GM12878 (cell line): ENCODE data around the gene SNX11. TPM values are rescaled to one million over a fixed set of nuclear protein-coding genes. Genes with fewer than 3 reads are reported as not detected.

Source experiments
- ATAC-seq: fragments of 200-7000 bp; cut with Tn5 transposase; 3 replicates; pipeline ENCODE4 v1.9.1; 2020; ENCODE audit warnings: mild to moderate bottlenecking, moderate library complexity
- BruUV-seq: library from RNA; stranded (reverse); fragments of 400-500 nt; replicated peaks from 2 replicates; lab custom pipeline; 2021; lab: Mats Ljungman, UMichigan
- CTCF ChIA-PET: fragments of 300-600 bp; sonication (Branson Sonifier 250); formaldehyde crosslinking; extraction: SDS; loops from one replicate; lab custom pipeline; 2021; ENCODE audit warnings: inconsistent platforms; lab: Yijun Ruan, JAX
- POLR2A ChIA-PET: fragments of 350-600 bp; formaldehyde crosslinking; extraction: SDS; loops from one replicate; lab custom pipeline; 2021; ENCODE audit warnings: inconsistent platforms; lab: Charles Lee
- RAD21 ChIA-PET: fragments of 300-600 bp; sonication (Branson Sonifier 250); formaldehyde crosslinking; loops from one replicate; lab custom pipeline; 2023; ENCODE audit warnings: antibody characterized with exemption; ENCODE audit not compliant: unreplicated experiment; lab: Charles Lee
- SMC1A ChIA-PET: fragments of 300-600 bp; sonication (Branson Sonifier 250); formaldehyde crosslinking; loops from one replicate; lab custom pipeline; 2023; ENCODE audit not compliant: unreplicated experiment, uncharacterized antibody; lab: Charles Lee
- DNase-seq: peaks from one replicate; pipeline ENCODE4 v3.0.0-alpha.2; 2011; ENCODE audit warnings: low read depth, low spot score
- FAIRE-seq: peaks from 3 replicates; lab custom pipeline; 2011; peaks lifted over from hg19 to GRCh38; lab: Jason Lieb, UNC
- H2AFZ ChIP-seq: 2 replicates; pipeline ENCODE4 v1.6.0; 2011; ENCODE audit warnings: low read depth, low read length, control low read depth; ENCODE audit not compliant: control insufficient read depth
- H3K27ac ChIP-seq: 2 replicates; pipeline ENCODE4 v1.5.1; 2011; ENCODE audit warnings: control low read depth; ENCODE audit not compliant: control insufficient read depth, insufficient read depth
- H3K27me3 ChIP-seq, 2 experiments: replicated peaks in 1 of 2; 2 replicates each; pipeline versions ENCODE4 v1.6.0 to v1.6.1; 2011; ENCODE audit warnings: low read length in 1 of 2; ENCODE audit not compliant: control insufficient read depth in 2 of 2, insufficient read depth in 2 of 2
- H3K36me3 ChIP-seq, 2 experiments: 2 replicates each; pipeline ENCODE4 v1.5.1; 2011; ENCODE audit warnings: low read length in 1 of 2; ENCODE audit not compliant: control insufficient read depth in 2 of 2, insufficient read depth in 2 of 2
- H3K4me1 ChIP-seq: 2 replicates; pipeline ENCODE4 v1.6.1; 2011; ENCODE audit warnings: mild to moderate bottlenecking, low read length, moderate library complexity, mixed read lengths; ENCODE audit not compliant: control insufficient read depth, insufficient read depth
- H3K4me2 ChIP-seq: 2 replicates; pipeline ENCODE4 v1.6.0; 2011; ENCODE audit warnings: control low read depth; ENCODE audit not compliant: control insufficient read depth, insufficient read depth
- H3K4me3 ChIP-seq: fragments of 200-600 bp; sonication (generic); 2 replicates; pipeline ENCODE4 v1.5.1; 2016
- H3K79me2 ChIP-seq: 2 replicates; pipeline ENCODE4 v1.6.0; 2011; ENCODE audit warnings: low read length; ENCODE audit not compliant: control insufficient read depth, insufficient read depth
- H3K9ac ChIP-seq: 2 replicates; pipeline ENCODE4 v1.8.0; 2011; ENCODE audit warnings: low read length, control low read depth, mixed read lengths; ENCODE audit not compliant: control insufficient read depth, insufficient read depth
- H3K9me3 ChIP-seq: replicated peaks from 3 replicates; pipeline ENCODE4 v1.5.1; 2011; ENCODE audit warnings: mild to moderate bottlenecking, low read length; ENCODE audit not compliant: control insufficient read depth, insufficient read depth
- H4K20me1 ChIP-seq: 2 replicates; pipeline ENCODE4 v1.6.0; 2011; ENCODE audit not compliant: control insufficient read depth, insufficient read depth
- ATF7 ChIP-seq: fragments of 450-650 bp; IDR thresholded peaks from 2 replicates; pipeline ENCODE4 v1.6.1; 2016; ENCODE audit warnings: low read depth, mild to moderate bottlenecking
- BACH1 ChIP-seq: fragments of 450-650 bp; IDR thresholded peaks from 2 replicates; pipeline ENCODE4 v1.6.1; 2017; ENCODE audit warnings: mild to moderate bottlenecking, borderline replicate concordance
- BMI1 ChIP-seq: fragments of 450-650 bp; IDR thresholded peaks from 2 replicates; pipeline ENCODE4 v1.6.1; 2016; ENCODE audit warnings: mild to moderate bottlenecking, moderate library complexity, borderline replicate concordance
- CBFB ChIP-seq: IDR thresholded peaks from 2 replicates; pipeline ENCODE4 v1.6.1; 2016; ENCODE audit warnings: antibody characterized with exemption, low read depth
- HDAC2 ChIP-seq: fragments of 200-600 bp; sonication (generic); IDR thresholded peaks from 2 replicates; pipeline ENCODE4 v1.6.1; 2017
- JUND ChIP-seq: IDR thresholded peaks from 2 replicates; pipeline ENCODE4 v1.6.1; 2012; ENCODE audit warnings: low read depth, mild to moderate bottlenecking, low read length, improper control_type of control experiment, moderate library complexity
- MXI1 ChIP-seq: fragments of 150-350 bp; IDR thresholded peaks from 2 replicates; pipeline ENCODE4 v1.6.1; 2011; ENCODE audit warnings: low read depth, mild to moderate bottlenecking, inconsistent platforms, low read length, improper control_type of control experiment
- PKNOX1 ChIP-seq: fragments of 450-650 bp; IDR thresholded peaks from 2 replicates; pipeline ENCODE4 v1.6.1; 2016; ENCODE audit warnings: mild to moderate bottlenecking
- PRDM15 ChIP-seq: fragments of 450-650 bp; formaldehyde crosslinking; IDR thresholded peaks from 2 replicates; pipeline ENCODE4 v1.4.0; 2020; ENCODE audit warnings: mild to moderate bottlenecking, moderate library complexity
- RAD21 ChIP-seq: IDR thresholded peaks from 2 replicates; pipeline ENCODE4 v1.6.1; 2011; ENCODE audit warnings: mild to moderate bottlenecking, low read depth, low read length, moderate library complexity; ENCODE audit not compliant: insufficient read depth
- RELA ChIP-seq: fragments of 450-650 bp; IDR thresholded peaks from 2 replicates; pipeline ENCODE4 v1.8.0; 2014; ENCODE audit warnings: borderline replicate concordance; ENCODE audit not compliant: partially characterized antibody
- RUNX3 ChIP-seq: IDR thresholded peaks from 2 replicates; pipeline ENCODE4 v1.6.1; 2012; ENCODE audit warnings: low read length, inconsistent platforms
- SRF ChIP-seq, 2 experiments: IDR thresholded peaks; 2 replicates each; pipeline ENCODE4 v1.6.1; 2011; ENCODE audit warnings: low read depth in 2 of 2, low read length in 2 of 2, mild to moderate bottlenecking in 1 of 2, moderate library complexity in 1 of 2
- ZBED1 ChIP-seq: IDR thresholded peaks from 2 replicates; pipeline ENCODE4 v1.6.1; 2016; ENCODE audit warnings: borderline replicate concordance
- ZNF687 ChIP-seq: fragments of 450-650 bp; IDR thresholded peaks from 2 replicates; pipeline ENCODE4 v1.6.1; 2017; ENCODE audit warnings: mild to moderate bottlenecking, moderate library complexity
- WGBS: methylation state at CpG from one replicate; pipeline ENCODE4 v1.1.6; 2016; ENCODE audit warnings: low lambda C conversion rate; ENCODE audit not compliant: insufficient replicate concordance, insufficient coverage; ENCODE audit errors: missing lambda C conversion rate; 5-methylcytosine and 5-hydroxymethylcytosine counted together
- in situ Hi-C: fragments of 300-500 bp; cut with MboI; formaldehyde crosslinking; loops from 9 replicates; pipeline ENCODE4 v1.14.3; 2018; ENCODE audit warnings: mixed read lengths
- intact Hi-C: fragments of 100-400 bp; cut with micrococcal nuclease; formaldehyde crosslinking; loops from one replicate; pipeline ENCODE4 v1.14.2; 2022; ENCODE audit not compliant: unreplicated experiment
- polyA plus RNA-seq, 11 experiments: library from polyadenylated mRNA; depleted of rRNA in 4 of 11; unstranded in 6 of 11; stranded (reverse) in 5 of 11; fragments of >200 nt; fragmentation: Nextera tagmentation in 4 of 11; fragmentation: Illumina TruSeq in 1 of 11; extraction: Ambion mirVana in 4 of 11; extraction: Trizol in 1 of 11; gene quantifications; 1 replicate in 1 of 11; 2 replicates in 10 of 11; pipeline versions ENCODE4 v1.2.1 to v1.2.3, GENCODE V29; 2011 to 2016; ENCODE audit warnings: inconsistent platforms in 2 of 11, missing spikeins in 2 of 11, low read depth in 1 of 11
- total RNA-seq, 4 experiments: library from RNA; depleted of rRNA in 3 of 4; stranded (reverse); fragments of >200 nt in 3 of 4; fragmentation: Illumina TruSeq in 1 of 4; extraction: Trizol in 1 of 4; gene quantifications; 2 replicates each; pipeline versions ENCODE4 v1.2.1 to v1.2.3, GENCODE V29; 2013 to 2021

The SNX11 gene
- total and polyA plus RNA-seq, 10 of the 15 experiments (the other 5 are each of a cell fraction or from before 2014, with no cell fraction given): 34.2 to 127 (median 61.8) TPM

- TF ChIP-seq BACH1 (peak; percentile 48; the same call in 1 of the 2 replicates), ZNF687 (no peak), ATF7 (0 out of 2 replicates have a peak, but pooled peaks have one; percentile 18), RUNX3 (peak; percentile 58), PKNOX1 (peak; percentile 41; the same call in 1 of the 2 replicates), RAD21 (0 out of 2 replicates have a peak, but pooled peaks have one; percentile 39)
Measured at GRCh38 chr17:48143629-48144028, 36.1 kb downstream of the SNX11 start (continued).

DNA sequence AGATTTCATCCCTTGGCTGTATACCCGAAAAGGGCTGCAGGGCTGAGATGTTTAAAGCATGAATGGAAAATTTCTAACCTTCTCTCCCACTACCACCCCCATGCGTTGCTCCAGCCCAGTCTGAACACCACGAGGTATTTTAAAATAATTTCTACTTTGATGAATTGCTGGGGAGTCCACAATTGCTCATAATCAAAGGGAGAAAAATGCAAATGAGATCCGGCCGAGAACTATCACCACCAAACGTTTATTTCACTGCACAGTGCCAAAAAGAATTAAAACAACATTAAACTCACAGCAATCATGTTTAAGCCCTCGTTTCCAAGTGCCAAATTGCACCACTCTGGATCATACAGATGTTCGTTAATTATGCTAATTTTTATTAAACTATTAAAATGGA is 36.7 kb downstream of the SNX11 start:
- no peak for DNase-seq
- BruUV-seq: no TSS peak
- in situ Hi-C loops (no loop called here), intact Hi-C loops (no loop called here)
- Histone ChIP-seq H3K9me3 (no peaks in the 10 kb centered on the region), H3K79me2 (no peaks in the 10 kb centered on the region), H3K27ac (no peak overlapping the region), H3K27me3 (no peaks in the 10 kb centered on the region), H3K36me3 (peaks cover 0 to 4% of the 10 kb centered on the region in 2 experiments; a peak in 2 of 4 replicates), H3K9ac (no peak overlapping the region), H2AFZ (no peak overlapping the region), H3K4me1 (peaks cover 24% of the 10 kb centered on the region), H3K4me2 (peak overlapping the region; percentile 28), H4K20me1 (no peaks in the 10 kb centered on the region), H3K4me3 (no peak overlapping the region)
- POLR2A ChIA-PET: interaction anchor here (1.0 kb wide), 1 partner anchor 40 kb away, joined by 4 read pairs; no protein-coding TSS in a partner anchor
- no peak for ATAC-seq
- CTCF ChIA-PET: interaction anchor here (0.6 to 2.7 kb wide), 4 partner anchors 29 to 115 kb away, joined by 3 to 12 read pairs (median 6); no protein-coding TSS in a partner anchor
- no peak for FAIRE-seq
- RAD21 ChIA-PET: no interaction called here
- SMC1A ChIA-PET: interaction anchor here (1.1 to 1.5 kb wide), 4 partner anchors 17 to 120 kb away, joined by 3 to 8 read pairs (median 3); no protein-coding TSS in a partner anchor
- WGBS: 35% methylated on average over 8 of the region's 8 CpGs
- TF ChIP-seq SRF (IDR thresholded peaks at IDR 0.05; ENCODE audit: low read depth in 2 of 2, low read length in 2 of 2): no peak
- TF ChIP-seq BMI1: no peak
- TF ChIP-seq CBFB: no peak
- TF ChIP-seq RELA: no peak
- TF ChIP-seq ZBED1: no peak
- TF ChIP-seq PRDM15: no peak
- TF ChIP-seq MXI1: no peak
- TF ChIP-seq HDAC2: no peak
- no peak for TF ChIP-seq JUND
- TF ChIP-seq RAD21: no peak
